T-helper 1 cell treated with Interleukin-12 subunit alpha and Interleukin-12 subunit beta and Interleukin-4 antibody, amounts not matched to agents 30 μg/mL and 1 μg/mL, for 36 hours (primary cell): Measurements from ENCODE around the gene ALOX15B.
"Not testable (repeated sequence)": the region's sequence is repeated elsewhere in the genome, so short reads cannot be mapped to it uniquely, and the experiment has no call there.

Experiments used
- H3K27ac Mint-ChIP-seq: one replicate; pipeline ENCODE4 v1.8.0; 2021; ENCODE audit warnings: mild to moderate bottlenecking, mixed read lengths
- H3K27me3 Mint-ChIP-seq: one replicate; pipeline ENCODE4 v1.8.0; 2021; ENCODE audit warnings: low read depth, mixed read lengths
- H3K36me3 Mint-ChIP-seq: one replicate; pipeline ENCODE4 v1.8.0; 2021; ENCODE audit warnings: low read depth, mixed read lengths
- H3K4me1 Mint-ChIP-seq: one replicate; pipeline ENCODE4 v1.8.0; 2021; ENCODE audit warnings: low read depth, mixed read lengths
- H3K4me3 Mint-ChIP-seq: one replicate; pipeline ENCODE4 v1.8.0; 2021; ENCODE audit warnings: mild to moderate bottlenecking, moderate library complexity, mixed read lengths
- H3K9me3 Mint-ChIP-seq: one replicate; pipeline ENCODE4 v1.8.0; 2021; ENCODE audit warnings: mixed read lengths

The ALOX15B gene

GRCh38 chr17:8059131-8059530 is 20.3 kb downstream of the ALOX15B start:
- H3K9me3 Mint-ChIP-seq: no peaks in the 10 kb centered on the region
- H3K4me1 Mint-ChIP-seq: peaks cover 19% of the 10 kb centered on the region
- H3K27me3 Mint-ChIP-seq: peaks cover 67% of the 10 kb centered on the region
- no peak overlapping the region for H3K4me3 Mint-ChIP-seq
- H3K27ac Mint-ChIP-seq: no peak overlapping the region
- no peaks in the 10 kb centered on the region for H3K36me3 Mint-ChIP-seq

DNA sequence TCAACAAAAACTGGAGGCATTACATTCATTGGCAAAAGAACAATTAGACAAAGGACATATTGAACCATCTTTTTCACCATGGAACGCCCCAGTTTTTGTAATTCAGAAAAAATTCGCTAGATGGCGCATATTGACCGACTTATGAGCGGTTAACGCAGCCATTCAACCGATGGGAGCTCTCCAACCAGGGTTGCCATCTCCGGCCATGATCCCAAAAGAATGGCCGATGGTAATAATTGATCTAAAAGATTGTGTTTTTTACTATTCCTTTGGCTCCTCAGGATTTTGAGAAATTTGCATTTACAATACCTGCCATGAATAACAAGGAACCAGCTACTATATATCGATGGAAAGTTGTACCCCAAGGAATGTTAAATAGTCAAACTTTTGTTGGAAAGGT is 21.4 kb downstream of the ALOX15B start:
- Mint-ChIP-seq H3K36me3 (no peaks in the 10 kb centered on the region), H3K27ac (no peak overlapping the region), H3K4me3 (no peak overlapping the region), H3K4me1 (peaks cover 19% of the 10 kb centered on the region), H3K27me3 (peaks cover 67% of the 10 kb centered on the region), H3K9me3 (no peaks in the 10 kb centered on the region)

- H3K27ac Mint-ChIP-seq, H3K4me1 Mint-ChIP-seq, H3K9me3 Mint-ChIP-seq, H3K4me3 Mint-ChIP-seq, H3K36me3 Mint-ChIP-seq: not testable (repeated sequence)
- peaks cover 63% of the 10 kb centered on the region for H3K27me3 Mint-ChIP-seq
Measured at GRCh38 chr17:8061851-8062250, 23.0 kb downstream of the ALOX15B start.

GRCh38 chr17:8062435-8062806 is 23.6 kb downstream of the ALOX15B start:
- H3K9me3 Mint-ChIP-seq: no peaks in the 10 kb centered on the region
- H3K4me1 Mint-ChIP-seq: peaks cover 8% of the 10 kb centered on the region
- no peak overlapping the region for H3K4me3 Mint-ChIP-seq
- no peaks in the 10 kb centered on the region for H3K36me3 Mint-ChIP-seq
- peaks cover 57% of the 10 kb centered on the region for H3K27me3 Mint-ChIP-seq
- H3K27ac Mint-ChIP-seq: no peak overlapping the region

DNA sequence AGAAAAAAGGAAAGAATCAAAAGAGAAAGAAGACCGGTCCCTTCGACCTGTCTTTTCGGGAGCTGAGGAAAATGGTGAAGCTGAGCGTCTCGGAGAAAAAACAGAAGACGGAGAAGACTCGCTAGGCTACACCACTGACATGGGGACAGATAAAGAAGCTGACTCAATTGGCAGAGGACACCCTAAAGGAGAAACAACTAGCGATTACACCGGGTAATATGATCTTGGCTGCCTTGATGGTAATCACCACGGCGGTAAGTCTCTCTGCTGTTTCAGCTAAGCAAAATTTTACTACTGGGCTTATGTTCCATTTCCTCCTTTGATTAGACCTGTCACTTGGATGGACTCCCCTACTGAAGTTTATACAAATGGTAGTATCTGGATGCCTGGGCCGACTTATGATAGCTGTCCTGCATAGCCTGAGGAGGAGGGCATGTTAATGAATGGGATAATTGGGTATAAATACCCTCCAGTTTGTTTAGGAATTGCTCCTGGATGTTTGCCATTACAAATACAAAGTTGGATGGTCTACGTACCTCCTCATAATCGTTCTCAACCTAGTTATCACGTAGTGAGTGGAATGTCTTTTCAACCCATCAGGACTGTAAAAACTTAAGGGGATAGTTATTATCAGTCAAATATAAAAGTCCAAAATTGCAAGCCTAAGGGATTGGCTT is 24.1 kb downstream of the ALOX15B start:
- Mint-ChIP-seq H3K36me3 (no peaks in the 10 kb centered on the region), H3K27me3 (peaks cover 56% of the 10 kb centered on the region), H3K4me1 (peaks cover 8% of the 10 kb centered on the region), H3K9me3 (no peaks in the 10 kb centered on the region), H3K27ac (no peak overlapping the region), H3K4me3 (no peak overlapping the region)

GRCh38 chr17:8063761-8064534 is 25.1 kb downstream of the ALOX15B start:
- Mint-ChIP-seq H3K4me1 (peaks cover 6% of the 10 kb centered on the region), H3K27ac (no peak overlapping the region), H3K9me3 (no peaks in the 10 kb centered on the region), H3K36me3 (no peaks in the 10 kb centered on the region), H3K4me3 (no peak overlapping the region), H3K27me3 (peaks cover 59% of the 10 kb centered on the region)

DNA sequence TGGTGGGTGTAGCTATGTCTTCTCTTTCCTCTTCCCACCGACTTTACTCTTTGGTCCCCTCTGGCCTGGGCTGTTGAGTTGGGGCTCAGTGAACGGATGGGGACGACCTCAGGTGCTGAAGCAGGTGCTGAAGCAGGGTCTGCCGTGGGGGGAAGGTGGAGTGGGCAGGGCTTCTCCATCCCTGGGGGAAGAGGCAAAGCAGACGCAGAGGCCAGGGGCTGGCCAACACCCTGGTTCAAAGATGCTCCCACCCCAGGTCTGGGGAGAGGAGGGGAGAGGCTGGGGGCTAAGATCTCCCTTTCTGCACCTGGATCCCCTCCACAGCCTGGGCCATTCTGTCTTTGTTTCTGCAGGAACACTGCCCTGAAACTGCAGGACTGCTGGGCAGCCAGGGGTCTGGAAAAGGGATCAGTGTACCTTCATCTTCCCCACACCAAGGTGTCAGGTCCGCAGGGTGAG is 25.7 kb downstream of the ALOX15B start:
- peaks cover 4% of the 10 kb centered on the region for H3K4me1 Mint-ChIP-seq
- no peak overlapping the region for H3K4me3 Mint-ChIP-seq
- H3K36me3 Mint-ChIP-seq: no peaks in the 10 kb centered on the region
- no peaks in the 10 kb centered on the region for H3K9me3 Mint-ChIP-seq
- no peak overlapping the region for H3K27ac Mint-ChIP-seq
- H3K27me3 Mint-ChIP-seq: peaks cover 53% of the 10 kb centered on the region

DNA sequence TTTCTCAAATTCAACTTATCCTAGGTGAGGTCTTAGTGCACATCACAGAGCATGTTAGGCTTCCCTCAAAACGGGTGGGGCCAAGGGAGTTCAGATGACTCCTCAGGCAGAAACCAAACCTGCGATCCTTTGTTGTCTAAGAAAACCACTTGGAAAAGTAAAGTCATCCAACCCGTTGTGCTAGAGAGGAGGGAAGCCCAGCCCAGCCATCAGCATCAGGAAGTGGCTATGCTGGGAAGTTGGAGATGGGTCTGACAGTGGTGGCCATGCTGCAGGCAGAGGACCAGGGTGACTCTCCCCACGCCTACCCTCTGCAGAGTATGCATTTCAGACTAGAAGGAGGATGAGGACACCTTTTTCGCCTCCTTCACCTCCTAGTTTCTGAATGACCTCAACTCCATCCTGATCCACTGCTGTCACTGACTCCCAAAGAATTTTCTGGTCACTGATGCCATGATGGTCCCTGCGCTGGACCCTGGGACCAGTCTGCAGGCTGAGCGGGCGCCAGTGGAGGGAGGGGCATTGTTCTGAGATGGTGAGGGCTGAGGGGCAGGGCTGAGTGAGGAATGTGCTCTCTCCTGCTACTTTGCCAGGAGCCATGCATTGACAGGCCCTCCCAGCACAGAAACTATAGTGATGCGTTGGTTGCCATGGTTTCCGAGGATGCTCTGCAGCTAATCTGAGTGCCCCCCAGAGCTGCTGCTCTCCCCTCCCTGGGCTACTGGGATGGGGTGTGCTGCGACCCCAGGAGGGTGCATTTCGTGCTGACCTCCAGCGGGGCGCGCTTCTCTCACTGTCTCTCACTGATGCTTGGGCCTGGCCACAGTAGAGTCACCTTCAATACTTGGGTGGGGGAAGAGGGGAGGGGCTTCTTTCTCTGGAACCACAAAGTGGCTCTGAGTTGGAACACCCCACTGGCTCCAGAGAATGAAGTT is 28.2 kb downstream of the ALOX15B start:
- Mint-ChIP-seq H3K27me3 (peaks cover 56% of the 10 kb centered on the region), H3K27ac (no peak overlapping the region), H3K4me3 (no peak overlapping the region), H3K9me3 (no peaks in the 10 kb centered on the region), H3K36me3 (no peaks in the 10 kb centered on the region), H3K4me1 (peaks cover 2% of the 10 kb centered on the region)

DNA sequence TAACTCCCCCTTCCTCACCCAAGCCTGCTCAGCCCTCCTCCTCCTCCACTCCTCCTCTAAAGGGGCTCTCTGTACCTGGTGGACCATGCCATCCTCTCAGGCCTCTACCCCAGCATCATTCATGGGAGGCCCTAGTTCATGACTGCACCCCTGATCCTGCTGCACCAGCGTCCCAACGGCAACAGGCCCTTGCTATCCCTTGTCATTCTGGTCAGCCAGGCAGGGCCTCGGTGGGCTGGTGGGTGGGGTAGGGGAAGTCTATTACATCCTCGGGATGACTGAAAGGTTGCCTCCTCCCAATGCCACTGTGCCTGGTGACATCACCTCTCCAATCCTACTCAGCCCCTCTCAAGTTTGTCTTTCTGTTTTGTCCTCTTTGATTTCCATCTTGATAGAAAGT is 28.9 kb downstream of the ALOX15B start:
- Mint-ChIP-seq H3K36me3 (no peaks in the 10 kb centered on the region), H3K4me1 (peaks cover 4% of the 10 kb centered on the region), H3K27ac (no peak overlapping the region), H3K9me3 (no peaks in the 10 kb centered on the region), H3K27me3 (peaks cover 55% of the 10 kb centered on the region), H3K4me3 (no peak overlapping the region)

DNA sequence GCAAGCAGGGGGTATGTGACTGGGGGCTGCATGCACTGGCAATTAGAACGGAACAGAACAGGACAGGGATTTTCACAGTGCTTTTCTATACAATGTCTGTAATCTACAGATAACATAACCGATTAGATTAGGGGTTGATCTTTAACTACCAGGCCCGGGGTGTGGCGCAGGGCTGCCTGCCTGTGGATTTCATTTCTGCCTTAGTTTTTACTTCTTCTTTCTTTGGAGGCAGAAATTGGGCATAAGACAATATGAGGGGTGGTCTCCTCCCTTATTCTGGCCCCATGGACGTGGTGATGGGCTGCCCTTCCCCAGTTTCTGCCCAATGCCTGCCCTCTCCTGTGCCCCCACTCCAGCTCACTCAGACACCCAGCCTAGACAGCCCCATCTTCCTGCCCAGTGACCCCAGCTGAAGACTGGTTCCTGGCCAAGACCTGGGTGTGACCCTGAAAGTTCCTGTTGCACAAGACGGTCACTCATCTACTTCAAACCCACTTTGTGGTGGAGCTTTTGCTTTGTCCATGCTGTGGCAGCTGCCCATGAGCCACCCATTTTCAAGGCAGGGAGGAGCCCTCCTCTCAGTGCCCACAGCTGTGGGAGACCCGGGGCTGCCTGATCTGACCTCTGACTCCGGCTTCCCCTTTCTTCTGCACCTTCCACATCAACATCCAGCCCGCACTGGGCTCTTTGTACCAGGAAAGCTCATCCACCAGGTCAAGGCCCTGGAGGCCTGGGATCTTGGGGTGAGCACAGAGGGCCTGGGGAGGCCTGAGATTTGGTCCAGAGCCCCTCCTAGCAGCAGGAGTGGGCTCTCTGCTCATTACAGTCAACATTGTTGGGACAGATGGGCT is 30.1 kb downstream of the ALOX15B start:
- Mint-ChIP-seq H3K27me3 (peaks cover 57% of the 10 kb centered on the region), H3K27ac (peak overlapping the region; percentile 26), H3K4me1 (peaks cover 13% of the 10 kb centered on the region), H3K9me3 (no peaks in the 10 kb centered on the region), H3K4me3 (no peak overlapping the region), H3K36me3 (no peaks in the 10 kb centered on the region)

GRCh38 chr17:8069587-8069860 is 30.7 kb downstream of the ALOX15B start:
- Mint-ChIP-seq H3K4me1 (peaks cover 16% of the 10 kb centered on the region), H3K9me3 (no peaks in the 10 kb centered on the region), H3K27ac (no peak overlapping the region), H3K27me3 (peaks cover 62% of the 10 kb centered on the region), H3K4me3 (no peak overlapping the region), H3K36me3 (no peaks in the 10 kb centered on the region)

- peaks cover 20% of the 10 kb centered on the region for H3K4me1 Mint-ChIP-seq
- no peaks in the 10 kb centered on the region for H3K36me3 Mint-ChIP-seq
Measured at GRCh38 chr17:8071496-8071895, 32.6 kb downstream of the ALOX15B start.

DNA sequence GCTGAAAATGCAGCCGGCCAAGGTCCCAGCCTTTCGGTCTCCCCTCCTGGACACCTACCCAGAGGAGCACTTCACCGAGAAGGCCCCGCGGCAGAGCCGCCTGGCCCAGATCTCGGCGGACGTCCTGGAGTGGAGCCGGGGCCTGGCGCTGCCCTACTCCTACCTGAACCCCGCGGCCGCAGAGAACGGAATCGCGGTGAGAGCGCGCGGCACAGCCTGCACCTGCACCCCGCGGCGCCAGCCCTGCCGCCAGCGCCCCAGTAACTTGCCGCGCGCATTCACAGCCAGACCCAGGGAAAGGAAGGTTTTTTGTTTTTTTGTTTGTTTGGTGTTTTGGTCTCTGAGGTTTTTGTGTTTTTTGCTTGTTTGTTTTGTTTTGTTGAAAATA is 33.5 kb downstream of the ALOX15B start:
- Mint-ChIP-seq H3K27me3 (peaks cover 72% of the 10 kb centered on the region), H3K9me3 (no peaks in the 10 kb centered on the region), H3K36me3 (no peaks in the 10 kb centered on the region), H3K4me3 (peak overlapping the region; percentile 57), H3K27ac (no peak overlapping the region), H3K4me1 (peaks cover 20% of the 10 kb centered on the region)

More at GRCh38 chr17:8071496-8071895, 32.6 kb downstream of the ALOX15B start:
- H3K4me3 Mint-ChIP-seq: no peak overlapping the region
- H3K9me3 Mint-ChIP-seq: no peaks in the 10 kb centered on the region
- H3K27me3 Mint-ChIP-seq: peaks cover 70% of the 10 kb centered on the region
- no peak overlapping the region for H3K27ac Mint-ChIP-seq
